ELF-1 (cell line): ENCODE measurements around the gene CCDC157.

ENCODE experiments used
- DNase-seq: peaks from one replicate; pipeline ENCODE4 v3.0.0-alpha.2; 2016; ENCODE audit warnings: low read depth, low spot score

CCDC157 gene

GRCh38 chr22:30354644-30355043 is 2.2 kb upstream of the CCDC157 start:
- DNase-seq, result no peak

GRCh38 chr22:30357236-30357570 is 396 bp downstream of the CCDC157 start:
- no peak for DNase-seq

- peak; percentile 17 for DNase-seq
Measured at GRCh38 chr22:30357650-30358215, 926 bp downstream of the CCDC157 start.

- DNase-seq, result no peak
Measured at GRCh38 chr22:30358541-30358940, 1.7 kb downstream of the CCDC157 start.

GRCh38 chr22:30361916-30362650 is 5.3 kb downstream of the CCDC157 start:
- DNase-seq, result no peak

- DNase-seq, result peak; percentile 30
Measured at GRCh38 chr22:30362651-30363281, 6.0 kb downstream of the CCDC157 start.

GRCh38 chr22:30365891-30366290 is 9.1 kb downstream of the CCDC157 start:
- no peak for DNase-seq

- DNase-seq, result no peak
Measured at GRCh38 chr22:30368420-30368819, 11.6 kb downstream of the CCDC157 start.

- no peak for DNase-seq
Measured at GRCh38 chr22:30370641-30371230, 13.9 kb downstream of the CCDC157 start.

- DNase-seq, result no peak
Measured at GRCh38 chr22:30371321-30371720, 14.5 kb downstream of the CCDC157 start.

GRCh38 chr22:30371981-30372380 is 15.2 kb downstream of the CCDC157 start:
- no peak for DNase-seq

GRCh38 chr22:30372915-30373314 is 16.1 kb downstream of the CCDC157 start:
- no peak for DNase-seq

- no peak for DNase-seq
Measured at GRCh38 chr22:30373331-30374325, 16.8 kb downstream of the CCDC157 start.

GRCh38 chr22:30375312-30375849 is 18.6 kb downstream of the CCDC157 start:
- no peak for DNase-seq

- DNase-seq, result no peak
Measured at GRCh38 chr22:30380011-30380410, 23.2 kb downstream of the CCDC157 start.

GRCh38 chr22:30381264-30381663 is 24.5 kb downstream of the CCDC157 start:
- no peak for DNase-seq

GRCh38 chr22:30382340-30382739 is 25.5 kb downstream of the CCDC157 start:
- no peak for DNase-seq

GRCh38 chr22:30383061-30383460 is 26.3 kb downstream of the CCDC157 start:
- no peak for DNase-seq

- DNase-seq, result no peak
Measured at GRCh38 chr22:30385942-30386341, 29.1 kb downstream of the CCDC157 start.

GRCh38 chr22:30386608-30386959 is 29.8 kb downstream of the CCDC157 start:
- no peak for DNase-seq
